ENCODE results near the gene CD247.

DNA sequence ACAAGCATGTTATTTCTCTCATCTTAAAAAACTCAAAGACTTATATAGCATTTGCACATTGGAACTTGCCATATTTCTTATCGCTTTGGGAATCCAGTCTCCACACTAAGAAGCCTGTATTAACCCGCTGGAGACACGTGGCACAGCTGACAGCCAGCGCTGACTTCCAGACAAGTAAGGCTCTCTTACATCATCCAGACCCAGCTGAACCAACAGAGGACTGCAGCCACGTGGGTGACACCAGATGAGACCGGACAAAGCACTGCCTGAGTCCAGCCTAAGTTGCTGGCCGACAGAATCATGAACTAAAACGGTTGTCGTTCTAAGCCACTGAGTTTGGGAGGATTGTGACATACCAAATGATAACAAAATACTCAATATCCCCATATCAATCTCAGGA lies 6.3 kb upstream of the CD247 start:
- TF ChIP-seq POLR2AphosphoS5 (IDR thresholded peaks at IDR 0.05; ENCODE audit: low read depth, low read length) (no peak), POLR2A (IDR thresholded peaks at IDR 0.05; ENCODE audit: low read depth, low read length) (no peak), TAF1 (IDR thresholded peaks at IDR 0.05; ENCODE audit: low read depth, low read length) (no peak), POU2F2 (IDR thresholded peaks at IDR 0.05; ENCODE audit: low read depth, low read length) (no peak), SPI1 (IDR thresholded peaks at IDR 0.05; ENCODE audit: low read depth, low read length) (no peak), PAX5 (IDR thresholded peaks at IDR 0.05; ENCODE audit: insufficient read depth, low read length, severe bottlenecking) (no peak)

Measured in GM12891 (cell line).